Measurements from ENCODE around the gene CFAP97D2.

CFAP97D2 gene

GRCh38 chr13:114199954-114200353 lies 20.9 kb downstream of the CFAP97D2 start:
- no peak for DNase-seq (ENCODE audit: low spot score)

DNA sequence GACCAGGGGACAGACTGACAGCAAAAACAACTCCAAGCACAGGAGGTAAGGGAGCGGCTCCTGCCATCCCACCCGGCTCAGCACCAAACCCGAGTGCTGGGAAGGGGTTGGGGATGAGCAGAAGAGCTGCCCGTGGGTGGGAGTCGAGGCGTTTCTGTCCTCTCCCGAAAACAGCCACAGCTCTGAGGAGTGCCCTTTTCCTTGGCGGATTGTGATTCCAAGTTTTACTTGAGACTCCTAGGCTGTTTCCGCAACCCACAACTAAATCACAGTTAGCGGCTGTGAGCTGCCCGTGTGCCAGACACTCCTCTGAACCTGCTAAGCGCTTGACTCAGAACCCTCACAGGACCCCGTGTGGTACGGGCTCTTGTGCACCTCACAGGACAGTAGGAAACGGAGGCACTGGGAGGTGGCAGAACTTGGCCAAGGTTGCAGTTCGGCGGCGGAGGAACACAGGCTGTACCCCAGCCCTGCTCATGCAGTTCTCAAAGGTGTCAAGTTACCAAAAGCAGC lies 21.4 kb downstream of the CFAP97D2 start:
- DNase-seq (ENCODE audit: low spot score) = no peak

GRCh38 chr13:114202581-114202980 lies 23.5 kb downstream of the CFAP97D2 start:
- DNase-seq (ENCODE audit: low spot score) = no peak

GRCh38 chr13:114203536-114203935 lies 24.5 kb downstream of the CFAP97D2 start:
- DNase-seq (ENCODE audit: low spot score) = no peak

DNA sequence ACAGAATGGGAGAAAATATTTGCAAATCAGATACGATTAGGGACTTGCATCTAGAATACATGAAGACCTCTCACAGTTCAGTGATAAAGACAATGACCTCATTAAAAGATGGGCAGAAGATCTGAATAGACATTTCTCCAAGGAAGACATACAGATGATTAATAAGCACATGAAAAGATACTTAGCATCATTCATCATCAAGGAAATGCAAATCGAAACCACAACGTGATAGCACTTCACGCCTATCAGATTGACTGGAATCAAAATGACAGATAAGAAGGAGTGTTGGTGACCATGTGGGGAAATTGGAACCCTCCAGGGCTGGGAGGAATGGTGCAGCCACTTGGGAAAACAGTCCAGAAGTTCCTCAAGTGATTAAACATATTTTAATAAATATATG lies 25.8 kb downstream of the CFAP97D2 start:
- no peak for DNase-seq (ENCODE audit: low spot score)

DNA sequence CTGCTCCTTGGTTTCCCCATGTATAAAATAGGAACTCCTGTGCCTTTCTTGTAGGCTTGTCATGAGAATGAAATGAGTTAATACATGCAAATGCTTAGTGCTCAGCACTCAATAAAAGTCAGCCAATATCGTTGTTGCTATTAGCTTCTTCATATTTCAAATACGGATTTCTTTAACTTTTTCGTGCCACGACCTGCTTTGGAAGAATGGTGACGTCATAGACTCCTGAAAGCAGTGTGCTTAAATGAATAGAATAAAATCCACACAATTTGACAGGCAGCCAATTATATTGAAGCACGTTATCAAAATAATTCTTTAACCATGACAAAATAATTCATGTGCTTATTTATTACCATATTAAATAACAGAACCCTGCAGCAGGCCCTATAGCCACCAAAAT lies 29.1 kb downstream of the CFAP97D2 start:
- no peak for DNase-seq (ENCODE audit: low spot score)

- no peak for DNase-seq (ENCODE audit: low spot score)
Observed at GRCh38 chr13:114211446-114212157, 32.5 kb downstream of the CFAP97D2 start.

- DNase-seq (ENCODE audit: low spot score) = no peak
Observed at GRCh38 chr13:114212158-114212495, 33.1 kb downstream of the CFAP97D2 start.

- DNase-seq (ENCODE audit: low spot score) = no peak
Observed at GRCh38 chr13:114213980-114214379, 34.9 kb downstream of the CFAP97D2 start.

- DNase-seq (ENCODE audit: low spot score) = no peak
Observed at GRCh38 chr13:114219392-114219791, 40.3 kb downstream of the CFAP97D2 start.

DNA sequence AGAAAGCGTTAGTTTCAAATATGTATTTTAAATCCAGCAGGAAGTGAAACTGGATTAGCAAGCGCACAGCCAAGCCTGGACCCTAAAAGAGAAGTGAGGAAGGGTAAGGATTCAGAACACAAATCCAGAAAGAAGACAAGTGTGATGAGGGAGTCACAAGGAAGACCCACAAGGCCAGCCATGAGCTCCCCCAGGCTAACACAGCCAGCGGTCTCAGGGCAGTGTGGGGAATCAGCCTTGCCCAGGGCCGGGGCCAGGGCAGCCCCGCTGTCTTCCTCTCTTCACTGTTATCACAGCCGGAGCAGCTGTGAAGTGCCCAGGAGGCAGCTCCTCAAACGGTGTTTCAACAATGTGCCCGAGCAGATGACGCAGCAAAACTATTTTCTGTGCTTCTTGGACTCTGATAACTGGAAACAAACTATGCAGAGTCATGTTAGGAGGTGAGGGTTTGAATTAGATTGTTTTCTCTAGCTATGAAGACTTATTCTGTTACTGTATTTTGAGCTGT lies 43.5 kb downstream of the CFAP97D2 start:
- peak; percentile 23 for DNase-seq (ENCODE audit: low spot score)

DNA sequence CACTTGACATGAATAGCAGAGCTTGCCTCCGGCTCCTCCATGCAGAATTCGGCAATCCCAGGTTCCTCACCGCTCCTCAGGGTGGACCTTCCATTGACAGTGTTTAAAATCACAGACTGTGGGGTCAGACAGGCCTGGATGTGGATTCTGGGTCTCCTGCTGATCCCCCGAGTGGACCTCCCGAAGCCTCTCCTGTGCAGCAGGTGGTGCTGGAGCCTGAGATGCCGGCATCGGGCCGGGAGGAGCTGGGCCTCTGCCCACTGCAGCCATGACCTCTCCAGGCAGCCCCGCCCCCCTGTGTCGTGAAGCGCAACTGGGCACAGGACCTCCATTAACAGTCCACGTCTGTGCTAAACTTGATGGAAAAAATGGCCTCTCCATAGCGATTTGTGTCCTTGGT lies 45.1 kb downstream of the CFAP97D2 start:
- no peak for DNase-seq (ENCODE audit: low spot score)

DNA sequence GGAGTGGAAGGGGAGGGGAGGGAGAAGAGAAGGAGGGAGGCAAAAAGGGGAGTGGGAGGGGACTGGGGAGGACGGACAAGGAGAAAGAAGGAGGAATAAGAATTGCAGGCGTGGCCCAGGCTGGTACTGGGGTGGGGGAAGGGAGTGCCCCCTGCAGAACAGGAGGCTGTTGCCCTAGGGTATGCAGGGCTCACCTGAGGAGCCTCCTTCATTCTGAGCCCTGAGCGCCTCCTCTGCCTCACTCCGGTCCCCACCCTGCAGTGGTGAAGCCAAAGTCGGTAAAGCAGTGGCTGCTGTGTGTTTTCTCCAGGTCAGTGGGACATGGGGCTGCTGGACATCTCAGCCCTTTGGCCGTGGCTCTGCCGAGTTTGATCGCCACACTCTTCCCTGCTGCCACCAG lies 46.6 kb downstream of the CFAP97D2 start:
- no peak for DNase-seq (ENCODE audit: low spot score)

DNA sequence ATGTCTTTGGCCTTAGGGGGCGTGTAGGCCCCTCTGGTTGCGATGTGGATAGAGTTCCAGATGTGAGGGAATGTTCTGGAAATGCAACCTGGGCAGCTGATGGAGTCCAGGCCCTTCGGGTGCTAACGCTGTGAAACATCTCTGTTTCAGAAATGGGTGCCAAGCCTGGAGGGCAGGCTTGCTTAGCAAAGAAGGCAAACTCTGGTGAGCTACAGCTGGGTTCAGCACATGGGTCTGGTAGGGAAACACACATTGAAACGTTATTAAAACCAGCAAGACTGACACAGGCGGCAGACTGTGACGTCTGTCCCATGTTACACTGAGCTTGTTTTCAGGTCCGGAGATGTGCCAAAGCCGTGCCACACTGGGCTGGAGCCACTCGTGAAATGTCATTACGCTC lies 47.0 kb downstream of the CFAP97D2 start:
- peak; percentile 15 for DNase-seq (ENCODE audit: low spot score)

GRCh38 chr13:114226699-114227323 lies 47.8 kb downstream of the CFAP97D2 start:
- DNase-seq (ENCODE audit: low spot score) = peak; percentile 92

DNA sequence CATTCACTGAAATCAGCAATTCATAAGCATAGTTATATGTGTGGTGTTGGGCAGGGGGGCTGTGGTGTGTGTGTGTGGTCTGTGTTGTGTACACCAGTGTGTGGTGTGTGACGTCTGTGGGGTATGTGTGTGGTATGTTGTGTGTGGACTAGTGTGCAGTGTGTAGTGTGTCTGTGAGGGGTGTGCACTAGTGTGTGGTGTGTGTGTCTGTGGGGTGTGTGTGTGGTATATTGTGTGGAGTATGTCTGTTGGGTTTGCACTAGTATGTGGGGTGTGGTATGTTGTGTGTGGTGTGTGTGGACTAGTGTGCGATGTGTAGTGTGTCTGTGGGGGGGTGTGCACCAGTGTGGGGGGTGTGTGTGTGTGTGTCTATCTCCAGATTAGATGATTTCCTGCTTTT lies 48.5 kb downstream of the CFAP97D2 start:
- DNase-seq (ENCODE audit: low spot score) = no peak

DNA sequence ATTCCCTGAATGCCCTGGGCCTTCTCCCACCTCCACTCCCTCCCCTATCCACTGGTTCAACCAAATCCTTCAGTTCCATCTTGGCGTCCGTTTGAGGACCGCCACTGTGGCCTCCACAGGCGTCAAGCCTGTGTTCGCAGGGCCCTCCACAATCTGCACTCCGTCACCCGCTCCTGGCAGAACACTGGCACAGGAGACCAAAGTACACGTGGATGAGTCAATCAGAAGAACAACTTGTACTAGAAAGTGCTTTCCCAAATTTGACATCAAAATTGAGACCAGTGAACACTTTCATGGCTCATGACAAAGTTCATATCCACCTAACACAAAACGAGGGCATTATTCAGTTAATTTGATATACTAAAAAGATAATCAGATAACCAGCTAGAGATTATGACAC lies 49.1 kb downstream of the CFAP97D2 start:
- DNase-seq (ENCODE audit: low spot score) = no peak

DNA sequence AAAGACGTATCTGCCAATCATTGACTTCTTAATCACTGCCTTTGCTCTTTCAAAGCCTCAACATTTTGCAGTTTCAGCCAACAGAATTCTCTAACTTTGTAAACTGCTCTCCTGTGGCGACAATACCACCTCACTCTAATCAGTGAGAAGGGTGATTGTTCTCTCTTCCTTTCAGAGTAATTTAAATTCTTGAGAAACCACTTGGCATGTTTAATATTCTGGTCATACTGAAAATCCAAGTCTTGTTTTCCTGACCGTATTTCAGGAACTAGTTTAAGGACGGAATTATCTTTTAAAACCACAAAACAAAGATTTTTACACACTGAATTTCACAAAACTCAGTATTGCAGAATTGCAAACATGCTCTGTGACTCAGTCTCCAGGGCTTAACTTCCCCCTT lies 50.4 kb downstream of the CFAP97D2 start:
- no peak for DNase-seq (ENCODE audit: low spot score)

- DNase-seq (ENCODE audit: low spot score) = no peak
Observed at GRCh38 chr13:114230117-114230516, 51.1 kb downstream of the CFAP97D2 start.

DNA sequence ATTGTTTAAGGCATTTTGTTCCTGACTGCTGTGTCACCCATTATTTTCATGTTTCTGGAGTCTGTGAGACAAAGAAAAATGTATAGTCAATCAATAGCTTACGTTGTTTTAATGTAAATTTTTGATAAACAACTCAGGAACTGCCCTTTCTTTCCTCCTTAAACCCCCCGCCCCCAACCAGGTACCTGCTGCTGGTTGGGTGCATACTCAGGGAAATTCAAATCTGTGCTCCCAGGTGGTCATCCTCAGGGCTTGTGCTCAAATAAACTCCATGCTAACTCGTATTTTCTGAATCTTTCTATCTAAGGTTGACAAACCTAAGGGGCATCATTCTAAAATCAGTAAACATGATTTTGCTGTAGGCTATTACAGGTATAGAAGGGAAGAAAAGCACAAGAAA lies 51.5 kb downstream of the CFAP97D2 start:
- no peak for DNase-seq (ENCODE audit: low spot score)

GRCh38 chr13:114231886-114232285 lies 52.8 kb downstream of the CFAP97D2 start:
- DNase-seq (ENCODE audit: low spot score) = no peak

- DNase-seq (ENCODE audit: low spot score) = no peak
Observed at GRCh38 chr13:114234266-114234644, 55.2 kb downstream of the CFAP97D2 start.

DNA sequence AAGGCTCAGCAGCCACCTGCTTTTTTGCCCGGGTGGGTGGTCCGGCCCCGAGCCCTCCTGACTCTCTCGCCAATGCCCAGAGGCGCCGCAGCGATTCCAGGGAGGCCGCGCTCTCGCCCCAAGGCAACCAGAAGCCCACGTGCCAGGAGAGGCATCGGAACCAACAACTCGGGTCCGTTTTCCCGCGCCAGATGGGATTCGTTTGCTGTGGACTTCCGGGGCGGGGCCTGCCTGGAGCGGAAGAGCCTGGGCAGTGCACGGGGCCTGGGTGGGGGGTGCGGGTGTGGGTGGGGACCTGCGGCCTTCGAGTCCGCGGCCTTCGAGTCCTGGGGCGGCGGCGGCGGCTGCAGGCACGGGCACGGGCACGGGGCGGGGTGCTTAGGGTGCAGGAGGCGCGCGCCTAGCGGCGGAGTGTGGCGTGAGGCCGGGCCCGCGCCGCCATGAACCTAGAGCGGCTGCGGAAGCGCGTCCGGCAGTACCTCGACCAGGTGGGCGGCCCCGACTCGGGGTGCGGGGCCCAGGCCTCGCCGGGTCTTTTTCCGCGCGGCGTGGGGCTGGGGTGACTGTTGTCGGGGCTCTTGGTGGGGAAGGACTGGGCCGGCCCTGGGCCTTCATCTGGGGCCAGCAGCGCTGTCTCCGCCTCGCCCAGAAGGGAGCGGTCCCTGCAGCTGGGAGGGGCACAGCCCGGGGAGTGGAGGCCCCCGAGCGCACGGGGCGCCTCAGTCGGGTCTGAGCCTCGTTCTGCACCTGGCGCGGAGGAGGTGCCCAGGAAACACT lies 55.8 kb downstream of the CFAP97D2 start, which contains the start of gene CDC16:
TSS of gene CDC16 (plus strand) at position 253 of the 777 bp plus-strand sequence. CDS start at position 441, 188 bp downstream.
- DNase-seq (ENCODE audit: low spot score) = peak; percentile 94

Data from Ammon's horn (tissue), 1 donor.